GM12864 (cell line): ENCODE measurements around the gene SORL1.

Experiments used
- DNase-seq: peaks from one replicate; pipeline ENCODE4 v3.0.0-alpha.2; 2011; ENCODE audit warnings: low read depth
- H3K4me3 ChIP-seq: 2 replicates; pipeline ENCODE4 v1.5.1; 2011; ENCODE audit warnings: mild to moderate bottlenecking, low read depth, low read length, control low read depth
- CTCF ChIP-seq: IDR thresholded peaks from 2 replicates; pipeline ENCODE4 v1.5.1; 2011; ENCODE audit warnings: low read depth, mild to moderate bottlenecking, moderate library complexity, low read length, control low read depth, inconsistent platforms; ENCODE audit errors: missing control alignments

SORL1 gene

GRCh38 chr11:121556937-121557336 is 104.8 kb downstream of the SORL1 start:
- DNase-seq, result no peak
- no peak overlapping the region for H3K4me3 ChIP-seq
- TF ChIP-seq CTCF, result no peak

- TF ChIP-seq CTCF, result no peak
- peak; percentile 68 for DNase-seq
- no peak overlapping the region for H3K4me3 ChIP-seq
Observed at GRCh38 chr11:121557348-121557747, 105.2 kb downstream of the SORL1 start.

GRCh38 chr11:121559606-121560200 is 107.6 kb downstream of the SORL1 start:
- no peak for TF ChIP-seq CTCF
- H3K4me3 ChIP-seq, result no peak overlapping the region
- no peak for DNase-seq

- H3K4me3 ChIP-seq, result no peak overlapping the region
- no peak for TF ChIP-seq CTCF
- DNase-seq, result no peak
Observed at GRCh38 chr11:121560236-121560635, 108.1 kb downstream of the SORL1 start.

- H3K4me3 ChIP-seq, result no peak overlapping the region
- TF ChIP-seq CTCF, result no peak
- no peak for DNase-seq
Observed at GRCh38 chr11:121561240-121561639, 109.1 kb downstream of the SORL1 start.

- TF ChIP-seq CTCF, result no peak
- H3K4me3 ChIP-seq, result no peak overlapping the region
- no peak for DNase-seq
Observed at GRCh38 chr11:121561716-121562115, 109.6 kb downstream of the SORL1 start.

GRCh38 chr11:121563003-121563402 is 110.9 kb downstream of the SORL1 start:
- DNase-seq, result no peak
- no peak for TF ChIP-seq CTCF
- no peak overlapping the region for H3K4me3 ChIP-seq
